Liver (tissue), 4 donors: ENCODE measurements around the gene NEK1. TPM values are rescaled to one million over a fixed set of nuclear protein-coding genes. Genes with fewer than 3 reads are reported as not detected.

Experiments
- HNF4G ChIP-seq: IDR thresholded peaks from 2 replicates; pipeline ENCODE4 v1.6.1; 2016; ENCODE audit warnings: antibody characterized with exemption
- polyA plus RNA-seq, 2 donors: library from polyadenylated mRNA; stranded (reverse) in 1 of 2; unstranded in 1 of 2; fragments of 200-250 nt in 1 of 2; fragments of >200 nt in 1 of 2; fragmentation: Nextera tagmentation in 1 of 2; extraction: Ambion mirVana in 1 of 2; gene quantifications; one replicate each; pipeline versions ENCODE4 v1.2.1 to v1.2.3, GENCODE V29; 2013 to 2015
- total RNA-seq, 2 donors: library from RNA; depleted of rRNA; stranded (reverse); fragments of >200 nt; gene quantifications; one replicate each; pipeline ENCODE4 v1.2.3, GENCODE V29; 2014
- donor health status: healthy.
- donor health status: healthy.
- donor health status: healthy.

NEK1 gene
- total and polyA plus RNA-seq, 4 donors, result 1.8 to 10.2 (median 5.3) TPM

DNA sequence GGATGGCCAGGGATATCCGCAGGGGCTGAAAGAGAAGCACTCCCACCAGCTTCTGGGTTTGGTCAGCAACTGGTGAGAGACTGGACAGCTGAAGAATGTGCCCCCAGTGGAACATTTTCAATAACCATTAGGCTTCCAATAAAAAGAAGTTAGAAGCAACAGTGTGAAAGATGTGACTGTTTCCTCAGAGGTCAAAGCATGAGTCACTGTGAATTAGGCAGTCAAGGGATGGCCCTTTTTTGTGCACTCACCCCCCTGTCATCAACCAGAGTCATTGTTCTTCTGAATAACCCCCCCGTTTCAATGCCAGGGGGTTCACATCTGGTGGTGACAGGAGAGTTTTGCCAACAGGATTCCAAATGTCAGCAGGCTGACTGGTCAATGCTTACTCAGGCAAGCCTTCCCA lies 267.1 kb downstream of the NEK1 start (continued):
- no peak for TF ChIP-seq HNF4G

Other genes starting within 250 kb of the NEK1 start
- gene CLCN3, start 8.0 kb upstream of the NEK1 start, total RNA-seq, result 10 to 100 TPM; 33.4 to 58.6 TPM
- gene CLCN3, start 8.0 kb upstream of the NEK1 start, polyA plus RNA-seq, result 10 to 100 TPM in 1 of 2 donors, 1 to 10 TPM in 1; 9.5 to 11.7 TPM
- 10 to 100 TPM; 10.8 to 15.2 TPM for gene HPF1, start 145.4 kb upstream of the NEK1 start, total RNA-seq
- gene HPF1, start 145.4 kb upstream of the NEK1 start, polyA plus RNA-seq, result 10 to 100 TPM in 1 of 2 donors, 1 to 10 TPM in 1; 8.7 to 15.7 TPM